Astrocyte of the cerebellum (primary cell): ENCODE measurements around the gene ASGR2.
"Not testable (repeated sequence)": the region's sequence is repeated elsewhere in the genome, so short reads cannot be mapped to it uniquely, and the experiment has no call there.

Source experiments
- DNase-seq: peaks from one replicate; pipeline ENCODE4 v3.0.0-alpha.2; 2011; ENCODE audit warnings: low read depth
- H3K4me3 ChIP-seq: 2 replicates; pipeline ENCODE4 v1.5.1; 2011; ENCODE audit warnings: mild to moderate bottlenecking, low read depth, low read length, moderate library complexity
- CTCF ChIP-seq: IDR thresholded peaks from 2 replicates; pipeline ENCODE4 v1.5.1; 2012; ENCODE audit warnings: low read length, low read depth, moderate library complexity, mild to moderate bottlenecking; ENCODE audit errors: missing control alignments
- in situ Hi-C: cut with HindIII; loops from 2 replicates; pipeline ENCODE4 v1.10.0; 2017; ENCODE audit warnings: low sequenced_read_pairs

ASGR2 gene

GRCh38 chr17:7114241-7114874 is at the start of gene ASGR2:
TSS of gene ASGR2 (minus strand) at chr17:7114822. CDS start at chr17:7114240, 582 bp downstream.
- no peak for TF ChIP-seq CTCF
- in situ Hi-C loops, result no loop called here
- H3K4me3 ChIP-seq, result no peak within 1 kb of the TSS
- DNase-seq, result no peak

GRCh38 chr17:7159571-7159970 is 44.9 kb upstream of the ASGR2 start:
- DNase-seq, H3K4me3 ChIP-seq, in situ Hi-C loops: not testable (repeated sequence)

GRCh38 chr17:7158424-7158823 is 43.8 kb upstream of the ASGR2 start:
- H3K4me3 ChIP-seq, DNase-seq, in situ Hi-C loops: not testable (repeated sequence)

GRCh38 chr17:7156342-7156940 is 41.8 kb upstream of the ASGR2 start:
- H3K4me3 ChIP-seq, result no peak overlapping the region
- TF ChIP-seq CTCF, result no peak
- in situ Hi-C loops, result no loop called here
- no peak for DNase-seq

GRCh38 chr17:7147772-7148171 is 33.1 kb upstream of the ASGR2 start:
- H3K4me3 ChIP-seq, result no peak overlapping the region
- DNase-seq, result no peak
- no peak for TF ChIP-seq CTCF
- in situ Hi-C loops, result no loop called here

- in situ Hi-C loops, result no loop called here
- TF ChIP-seq CTCF, result no peak
- DNase-seq, result no peak
- no peak overlapping the region for H3K4me3 ChIP-seq
Measured at GRCh38 chr17:7146115-7146514, 31.5 kb upstream of the ASGR2 start.

GRCh38 chr17:7144213-7144612 is 29.6 kb upstream of the ASGR2 start:
- TF ChIP-seq CTCF, result no peak
- no peak for DNase-seq
- in situ Hi-C loops, result no loop called here
- H3K4me3 ChIP-seq, result no peak overlapping the region
